Measurements from ENCODE around the gene TMEM132E. TPM values are rescaled to one million over a fixed set of nuclear protein-coding genes. Genes with fewer than 3 reads are reported as not detected.

Gene TMEM132E
- total RNA-seq, 2 donors from 2014 or later = 0.15 TPM; not detected in 1

GRCh38 chr17:34637548-34638525 is 58.5 kb downstream of the TMEM132E start:
- TF ChIP-seq CTCF (conservative IDR thresholded peaks at IDR 0.05) = peak; percentile 90
- WGBS, 2 experiments (ENCODE audit: insufficient coverage in 1 of 2, insufficient read length in 1 of 2) = 68 to 69% methylated on average over 49 to 71 of the region's 73 CpGs
- peak; percentile 97 for DNase-seq
- Histone ChIP-seq H3K36me3 (ENCODE audit: control insufficient read depth, insufficient read depth, low read length) (no peaks in the 10 kb centered on the region), H3K27ac (ENCODE audit: low read depth, low read length) (no peak overlapping the region), H3K27me3 (ENCODE audit: control insufficient read depth, insufficient read depth, low read length, poor library complexity, severe bottlenecking) (peaks cover 60% of the 10 kb centered on the region), H3K9ac (ENCODE audit: extremely low read depth, low read length, poor library complexity, severe bottlenecking) (no peak overlapping the region), H3K9me3 (ENCODE audit: control insufficient read depth, low read length) (no peaks in the 10 kb centered on the region), H3K4me3 (ENCODE audit: low read length) (no peak overlapping the region), H3K4me1 (ENCODE audit: control insufficient read depth, insufficient read depth, low read length) (no peaks in the 10 kb centered on the region)
- Mint-ChIP-seq H3K4me1 (peaks cover 4% of the 10 kb centered on the region), H3K4me3 (no peak overlapping the region), H3K27ac (no peak overlapping the region), H3K36me3 (ENCODE audit: low read depth) (no peaks in the 10 kb centered on the region), H3K9me3 (no peaks in the 10 kb centered on the region), H3K27me3 (ENCODE audit: insufficient read depth) (peaks cover 71% of the 10 kb centered on the region)

GRCh38 chr17:34638526-34639260 is 59.3 kb downstream of the TMEM132E start:
- TF ChIP-seq CTCF (conservative IDR thresholded peaks at IDR 0.05) = peak; percentile 1
- DNase-seq = no peak
- peaks cover 69% of the 10 kb centered on the region for H3K27me3 Mint-ChIP-seq (ENCODE audit: insufficient read depth)
- no peak overlapping the region for H3K27ac Mint-ChIP-seq
- Histone ChIP-seq H3K27ac (ENCODE audit: low read depth, low read length) (no peak overlapping the region), H3K27me3 (ENCODE audit: control insufficient read depth, insufficient read depth, low read length, poor library complexity, severe bottlenecking) (peaks cover 67% of the 10 kb centered on the region), H3K9ac (ENCODE audit: extremely low read depth, low read length, poor library complexity, severe bottlenecking) (no peak overlapping the region), H3K9me3 (ENCODE audit: control insufficient read depth, low read length) (no peaks in the 10 kb centered on the region), H3K4me3 (ENCODE audit: low read length) (no peak overlapping the region), H3K36me3 (ENCODE audit: control insufficient read depth, insufficient read depth, low read length) (no peaks in the 10 kb centered on the region), H3K4me1 (ENCODE audit: control insufficient read depth, insufficient read depth, low read length) (no peaks in the 10 kb centered on the region)
- 52 to 55% methylated on average over 9 to 17 of the region's 17 CpGs for WGBS, 2 experiments (ENCODE audit: insufficient coverage in 1 of 2, insufficient read length in 1 of 2)
- no peak overlapping the region for H3K4me3 Mint-ChIP-seq
- H3K4me1 Mint-ChIP-seq = no peaks in the 10 kb centered on the region
- H3K9me3 Mint-ChIP-seq = no peaks in the 10 kb centered on the region
- no peaks in the 10 kb centered on the region for H3K36me3 Mint-ChIP-seq (ENCODE audit: low read depth)

DNA sequence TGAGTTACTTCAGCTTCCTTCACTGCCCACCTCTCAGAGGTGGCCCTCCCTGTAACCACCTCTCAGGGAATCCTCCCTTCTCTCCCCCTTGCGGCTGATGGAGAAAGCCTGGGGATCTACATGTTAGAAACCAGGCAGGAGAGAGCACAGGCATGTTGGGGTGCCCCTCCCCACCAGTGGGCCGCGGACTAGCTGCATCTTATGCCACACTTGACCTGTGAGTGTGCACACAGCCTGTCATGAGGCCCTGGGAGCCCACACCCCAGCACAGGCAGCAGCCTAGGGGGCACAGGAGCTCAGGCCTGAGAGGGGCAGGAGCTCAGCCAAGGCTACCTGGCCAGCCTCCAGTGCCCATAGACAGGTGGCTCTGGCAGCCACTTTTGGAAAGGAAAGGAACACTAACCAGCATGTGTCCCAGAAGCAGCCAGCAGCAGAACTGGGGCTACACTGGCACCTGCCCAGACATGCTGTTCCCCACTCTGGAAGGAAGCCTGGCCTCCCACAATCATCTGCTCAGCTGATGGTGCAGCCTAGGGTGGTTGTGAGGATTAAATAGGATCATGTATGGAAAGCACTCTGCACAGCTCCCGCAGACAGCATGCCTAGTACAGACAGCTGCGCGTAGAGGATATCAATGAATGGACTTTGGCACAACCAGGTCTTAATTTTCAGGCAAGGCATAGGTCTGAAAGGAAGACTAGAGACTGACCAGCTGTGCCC is 60.5 kb downstream of the TMEM132E start:
- Mint-ChIP-seq H3K27ac (no peak overlapping the region), H3K9me3 (no peaks in the 10 kb centered on the region), H3K4me3 (no peak overlapping the region), H3K36me3 (ENCODE audit: low read depth) (no peaks in the 10 kb centered on the region), H3K27me3 (ENCODE audit: insufficient read depth) (peaks cover 70% of the 10 kb centered on the region), H3K4me1 (no peaks in the 10 kb centered on the region)
- no peak for TF ChIP-seq CTCF (conservative IDR thresholded peaks at IDR 0.05)
- Histone ChIP-seq H3K27me3 (ENCODE audit: control insufficient read depth, insufficient read depth, low read length, poor library complexity, severe bottlenecking) (peaks cover 57% of the 10 kb centered on the region), H3K4me3 (ENCODE audit: low read length) (no peak overlapping the region), H3K4me1 (ENCODE audit: control insufficient read depth, insufficient read depth, low read length) (no peaks in the 10 kb centered on the region), H3K36me3 (ENCODE audit: control insufficient read depth, insufficient read depth, low read length) (no peaks in the 10 kb centered on the region), H3K9ac (ENCODE audit: extremely low read depth, low read length, poor library complexity, severe bottlenecking) (no peak overlapping the region), H3K9me3 (ENCODE audit: control insufficient read depth, low read length) (no peaks in the 10 kb centered on the region), H3K27ac (ENCODE audit: low read depth, low read length) (no peak overlapping the region)
- DNase-seq = no peak
- WGBS, 2 experiments (ENCODE audit: insufficient coverage in 1 of 2, insufficient read length in 1 of 2) = 84 to 87% methylated on average over 4 to 6 of the region's 6 CpGs
